ENCODE results near the gene PFKFB3. TPM values are rescaled to one million over a fixed set of nuclear protein-coding genes. Genes with fewer than 3 reads are reported as not detected.
"Not testable (repeated sequence)": the region's sequence is repeated elsewhere in the genome, so short reads cannot be mapped to it uniquely, and the experiment has no call there.

Gene PFKFB3
- total RNA-seq, 4 donors from 2014 or later: 56.4 to 77.4 (median 69.2) TPM

GRCh38 chr10:6204341-6205191 lies 1.8 kb downstream of the PFKFB3 start:
- intact Hi-C loops (cut with DNase I; ENCODE audit: low total_unique reads): loop anchor here (5.0 to 10.0 kb wide), 2 partner anchors 90 to 198 kb away; no protein-coding TSS in a partner anchor
- no peak for DNase-seq (ENCODE audit: low spot score in 2 of 2)
- peak overlapping the region; percentile 58 for H3K4me3 ChIP-seq (ENCODE audit: low read depth, poor library complexity, severe bottlenecking)
- no peak for TF ChIP-seq POLR2A (IDR thresholded peaks at IDR 0.05)
- TF ChIP-seq, protein P1, sequence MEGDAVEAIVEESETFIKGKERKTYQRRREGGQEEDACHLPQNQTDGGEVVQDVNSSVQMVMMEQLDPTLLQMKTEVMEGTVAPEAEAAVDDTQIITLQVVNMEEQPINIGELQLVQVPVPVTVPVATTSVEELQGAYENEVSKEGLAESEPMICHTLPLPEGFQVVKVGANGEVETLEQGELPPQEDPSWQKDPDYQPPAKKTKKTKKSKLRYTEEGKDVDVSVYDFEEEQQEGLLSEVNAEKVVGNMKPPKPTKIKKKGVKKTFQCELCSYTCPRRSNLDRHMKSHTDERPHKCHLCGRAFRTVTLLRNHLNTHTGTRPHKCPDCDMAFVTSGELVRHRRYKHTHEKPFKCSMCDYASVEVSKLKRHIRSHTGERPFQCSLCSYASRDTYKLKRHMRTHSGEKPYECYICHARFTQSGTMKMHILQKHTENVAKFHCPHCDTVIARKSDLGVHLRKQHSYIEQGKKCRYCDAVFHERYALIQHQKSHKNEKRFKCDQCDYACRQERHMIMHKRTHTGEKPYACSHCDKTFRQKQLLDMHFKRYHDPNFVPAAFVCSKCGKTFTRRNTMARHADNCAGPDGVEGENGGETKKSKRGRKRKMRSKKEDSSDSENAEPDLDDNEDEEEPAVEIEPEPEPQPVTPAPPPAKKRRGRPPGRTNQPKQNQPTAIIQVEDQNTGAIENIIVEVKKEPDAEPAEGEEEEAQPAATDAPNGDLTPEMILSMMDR (IDR thresholded peaks at IDR 0.05): no peak
- 16 to 20% methylated on average over 16 to 24 of the region's 24 CpGs for WGBS, 2 donors

DNA sequence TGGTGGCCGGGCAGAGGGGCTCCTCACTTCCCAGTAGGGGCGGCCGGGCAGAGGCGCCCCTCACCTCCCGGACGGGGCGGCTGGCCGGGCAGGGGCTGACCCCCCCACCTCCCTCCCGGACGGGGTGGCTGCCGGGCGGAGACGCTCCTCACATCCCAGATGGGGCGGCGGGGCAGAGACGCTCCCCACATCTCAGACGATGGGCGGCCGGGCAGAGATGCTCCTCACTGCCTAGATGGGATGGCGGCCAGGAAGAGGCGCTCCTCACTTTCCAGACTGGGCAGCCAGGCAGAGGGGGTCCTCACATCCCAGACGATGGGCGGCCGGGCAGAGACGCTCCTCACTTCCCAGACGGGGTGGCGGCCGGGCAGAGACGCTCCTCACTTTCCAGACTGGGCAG lies 3.8 kb downstream of the PFKFB3 start:
- 89% methylated on average over 1 of the region's 29 CpGs; no CpG with 5 or more reads in 1 of the 2 donors for WGBS, 2 donors
- intact Hi-C loops (cut with DNase I; ENCODE audit: low total_unique reads): loop anchor here (10.0 kb wide), 1 partner anchor 92 kb away; no protein-coding TSS in a partner anchor
- not testable (repeated sequence) for DNase-seq (ENCODE audit: low spot score in 2 of 2); H3K4me3 ChIP-seq (ENCODE audit: low read depth, poor library complexity, severe bottlenecking)

DNA sequence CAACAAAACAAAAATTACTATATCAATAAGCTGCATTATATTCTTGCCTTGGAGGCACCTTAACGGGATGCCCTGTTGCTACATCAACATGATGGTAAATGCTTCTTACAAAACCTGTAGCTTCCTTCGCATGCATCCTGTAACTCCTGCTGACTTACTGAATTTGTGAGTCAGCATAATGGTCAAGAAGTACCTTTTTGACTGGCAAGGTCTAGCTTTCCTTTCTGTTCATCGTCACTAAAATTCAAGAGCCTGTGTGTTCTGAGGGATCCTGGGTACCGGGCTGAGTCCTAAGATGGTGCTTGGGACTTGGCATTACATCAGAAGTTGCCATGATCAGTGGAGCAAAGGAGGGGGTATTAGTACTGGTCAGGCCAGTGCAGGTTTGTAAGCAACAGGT lies 4.9 kb downstream of the PFKFB3 start:
- TF ChIP-seq, protein P1 (IDR thresholded peaks at IDR 0.05): no peak
- no peak for TF ChIP-seq POLR2A (IDR thresholded peaks at IDR 0.05)
- DNase-seq (ENCODE audit: low spot score in 2 of 2): no peak
- H3K4me3 ChIP-seq (ENCODE audit: low read depth, poor library complexity, severe bottlenecking): no peak overlapping the region
- WGBS, 2 donors: 82 to 87% methylated on average over 4 of the region's 4 CpGs
- intact Hi-C loops (cut with DNase I; ENCODE audit: low total_unique reads): loop anchor here (10.0 kb wide), 1 partner anchor 93 kb away; no protein-coding TSS in a partner anchor

GRCh38 chr10:6208799-6209235 lies 6.1 kb downstream of the PFKFB3 start:
- intact Hi-C loops (cut with DNase I; ENCODE audit: low total_unique reads): loop anchor here (10.0 kb wide), 1 partner anchor 94 kb away; no protein-coding TSS in a partner anchor
- no peak for DNase-seq (ENCODE audit: low spot score in 2 of 2)
- 73 to 81% methylated on average over 12 of the region's 12 CpGs for WGBS, 2 donors
- H3K4me3 ChIP-seq (ENCODE audit: low read depth, poor library complexity, severe bottlenecking): no peak overlapping the region
- TF ChIP-seq, protein P1 (IDR thresholded peaks at IDR 0.05): no peak
- no peak for TF ChIP-seq POLR2A (IDR thresholded peaks at IDR 0.05)

GRCh38 chr10:6211341-6211670 lies 8.6 kb downstream of the PFKFB3 start:
- 86 to 97% methylated on average over 6 of the region's 6 CpGs for WGBS, 2 donors
- no peak overlapping the region for H3K4me3 ChIP-seq (ENCODE audit: low read depth, poor library complexity, severe bottlenecking)
- intact Hi-C loops (cut with DNase I; ENCODE audit: low total_unique reads): no loop called here
- no peak for DNase-seq (ENCODE audit: low spot score in 2 of 2)
- TF ChIP-seq POLR2A (IDR thresholded peaks at IDR 0.05): no peak
- TF ChIP-seq, protein P1 (IDR thresholded peaks at IDR 0.05): no peak
